NCI-H1417 (cell line): ENCODE measurements around the gene ANKRD18B.
"Not testable (repeated sequence)": the region's sequence is repeated elsewhere in the genome, so short reads cannot be mapped to it uniquely, and the experiment has no call there.

Source experiments
- DNase-seq, 3 experiments: peaks; one replicate each; lab custom pipeline; 2025; lab: John Stamatoyannopoulos, UW

ANKRD18B gene

GRCh38 chr9:33533958-33534357, 9.9 kb downstream of the ANKRD18B start:
- DNase-seq = not testable (repeated sequence)

- DNase-seq = no peak
These were observed 11.5 kb downstream of the ANKRD18B start for GRCh38 chr9:33535541-33535940.

- DNase-seq = not testable (repeated sequence)
These were observed 19.4 kb downstream of the ANKRD18B start for GRCh38 chr9:33543463-33543862.

GRCh38 chr9:33545715-33546114, 21.7 kb downstream of the ANKRD18B start:
- DNase-seq = not testable (repeated sequence)

- not testable (repeated sequence) for DNase-seq
These were observed 24.8 kb downstream of the ANKRD18B start for GRCh38 chr9:33548816-33549215.

- not testable (repeated sequence) for DNase-seq
These were observed 25.4 kb downstream of the ANKRD18B start for GRCh38 chr9:33549418-33549817.

- not testable (repeated sequence) for DNase-seq
These were observed 27.1 kb downstream of the ANKRD18B start for GRCh38 chr9:33551183-33551582.

GRCh38 chr9:33552315-33552725, 28.3 kb downstream of the ANKRD18B start:
- peak in 1 of 3 experiments; percentile 2 for DNase-seq

GRCh38 chr9:33560217-33560616, 36.2 kb downstream of the ANKRD18B start:
- peak in 1 of 3 experiments; percentile 0 for DNase-seq

GRCh38 chr9:33562196-33562595, 38.1 kb downstream of the ANKRD18B start:
- DNase-seq = not testable (repeated sequence)

- not testable (repeated sequence) for DNase-seq
These were observed 43.7 kb downstream of the ANKRD18B start for GRCh38 chr9:33567776-33568175.

GRCh38 chr9:33577786-33578185, 53.7 kb downstream of the ANKRD18B start:
- DNase-seq = not testable (repeated sequence)

GRCh38 chr9:33579996-33580395, 55.9 kb downstream of the ANKRD18B start:
- DNase-seq = not testable (repeated sequence)

GRCh38 chr9:33582686-33583085, 58.6 kb downstream of the ANKRD18B start:
- not testable (repeated sequence) for DNase-seq

- DNase-seq = not testable (repeated sequence)
These were observed 62.1 kb downstream of the ANKRD18B start for GRCh38 chr9:33586128-33586527.

GRCh38 chr9:33587799-33588198, 63.7 kb downstream of the ANKRD18B start:
- DNase-seq = not testable (repeated sequence)

GRCh38 chr9:33588876-33589275, 64.8 kb downstream of the ANKRD18B start:
- DNase-seq = not testable (repeated sequence)

GRCh38 chr9:33590857-33591256, 66.8 kb downstream of the ANKRD18B start:
- not testable (repeated sequence) for DNase-seq

GRCh38 chr9:33596974-33597373, 72.9 kb downstream of the ANKRD18B start:
- DNase-seq = not testable (repeated sequence)

- DNase-seq = not testable (repeated sequence)
These were observed 73.3 kb downstream of the ANKRD18B start for GRCh38 chr9:33597386-33597785.

- not testable (repeated sequence) for DNase-seq
These were observed 74.8 kb downstream of the ANKRD18B start for GRCh38 chr9:33598796-33599379.

- DNase-seq = not testable (repeated sequence)
These were observed 76.9 kb downstream of the ANKRD18B start for GRCh38 chr9:33600911-33601310.

- DNase-seq = peak in 1 of 3 experiments; percentile 0
These were observed 80.2 kb downstream of the ANKRD18B start for GRCh38 chr9:33604249-33604648.

- DNase-seq = not testable (repeated sequence)
These were observed 80.9 kb downstream of the ANKRD18B start for GRCh38 chr9:33604936-33605335.
